Suppressor macrophage treated with lipopolysaccharide for 4 hours (primary cell): ENCODE data around the gene CACNA2D2.

ENCODE experiments used
- DNase-seq: peaks from one replicate; pipeline ENCODE4 v3.0.0-alpha.2; 2020

The CACNA2D2 gene

GRCh38 chr3:50359760-50360110, 143.7 kb downstream of the CACNA2D2 start:
- DNase-seq, result no peak

- DNase-seq, result peak; percentile 97
These were observed 144.3 kb downstream of the CACNA2D2 start, which contains the start of gene TMEM115 for GRCh38 chr3:50358911-50359759. Gene TMEM115 (minus strand): TSS chr3:50359521. CDS start chr3:50359063, 458 bp downstream.

- DNase-seq, result no peak
These were observed 145.0 kb downstream of the CACNA2D2 start for GRCh38 chr3:50358355-50358910.

GRCh38 chr3:50357481-50357880, 146.0 kb downstream of the CACNA2D2 start:
- peak; percentile 56 for DNase-seq

- peak; percentile 60 for DNase-seq
These were observed 146.9 kb downstream of the CACNA2D2 start for GRCh38 chr3:50356553-50356952.

- no peak for DNase-seq
These were observed 147.4 kb downstream of the CACNA2D2 start for GRCh38 chr3:50355829-50356552.

- no peak for DNase-seq
These were observed 148.6 kb downstream of the CACNA2D2 start for GRCh38 chr3:50354850-50355249.

- DNase-seq, result no peak
These were observed 149.2 kb downstream of the CACNA2D2 start for GRCh38 chr3:50354186-50354764.

GRCh38 chr3:50353245-50354004, 150.0 kb downstream of the CACNA2D2 start:
- no peak for DNase-seq

- DNase-seq, result peak; percentile 93
These were observed 150.7 kb downstream of the CACNA2D2 start for GRCh38 chr3:50352781-50353180.

- no peak for DNase-seq
These were observed 152.1 kb downstream of the CACNA2D2 start for GRCh38 chr3:50351323-50351697.

GRCh38 chr3:50350527-50351322, 152.7 kb downstream of the CACNA2D2 start, which contains the start of the genes CYB561D2 and NPRL2:
Gene CYB561D2 (plus strand): TSS chr3:50350862. CDS start chr3:50351434, 572 bp downstream.
Gene NPRL2 (minus strand): TSS chr3:50350775. CDS start chr3:50350652, 123 bp downstream.
- DNase-seq, result peak; percentile 97

GRCh38 chr3:50350213-50350526, 153.3 kb downstream of the CACNA2D2 start:
- no peak for DNase-seq

GRCh38 chr3:50347187-50347813, 156.1 kb downstream of the CACNA2D2 start:
- DNase-seq, result peak; percentile 77

GRCh38 chr3:50345586-50346234, 157.7 kb downstream of the CACNA2D2 start, which contains the start of gene ZMYND10:
Gene ZMYND10 (minus strand): TSS chr3:50345732. CDS start chr3:50345579, 153 bp downstream.
- DNase-seq, result peak; percentile 85

GRCh38 chr3:50345008-50345407, 158.4 kb downstream of the CACNA2D2 start:
- DNase-seq, result no peak

- DNase-seq, result no peak
These were observed 160.4 kb downstream of the CACNA2D2 start for GRCh38 chr3:50342813-50343633.

- DNase-seq, result no peak
These were observed 161.3 kb downstream of the CACNA2D2 start for GRCh38 chr3:50341996-50342650.

- DNase-seq, result no peak
These were observed 161.9 kb downstream of the CACNA2D2 start for GRCh38 chr3:50341537-50341936.
